Upper lobe of left lung (tissue), 4 donors: ENCODE data around the gene ADAMTS8.

Experiments used
- POLR2A ChIP-seq, 4 donors: fragments of 450-650 bp; IDR thresholded peaks; one replicate each; pipeline ENCODE4 v1.5.1; 2016 to 2017; ENCODE audit warnings: antibody characterized with exemption in 4 of 4, mild to moderate bottlenecking in 2 of 4
- POLR2AphosphoS5 ChIP-seq, 2 donors: sonication (generic); formaldehyde crosslinking; IDR thresholded peaks; one replicate each; pipeline ENCODE4 v1.5.1; 2017; ENCODE audit warnings: antibody characterized with exemption in 2 of 2
- TF ChIP-seq, protein P1 (sequence below), 6 experiments: fragments of 450-650 bp in 4 of 6; fragments of 200-600 bp in 2 of 6; sonication (generic) in 2 of 6; IDR thresholded peaks; one replicate each; pipeline ENCODE4 v1.5.1; 2016 to 2019; ENCODE audit warnings: antibody characterized with exemption in 6 of 6

DNA sequence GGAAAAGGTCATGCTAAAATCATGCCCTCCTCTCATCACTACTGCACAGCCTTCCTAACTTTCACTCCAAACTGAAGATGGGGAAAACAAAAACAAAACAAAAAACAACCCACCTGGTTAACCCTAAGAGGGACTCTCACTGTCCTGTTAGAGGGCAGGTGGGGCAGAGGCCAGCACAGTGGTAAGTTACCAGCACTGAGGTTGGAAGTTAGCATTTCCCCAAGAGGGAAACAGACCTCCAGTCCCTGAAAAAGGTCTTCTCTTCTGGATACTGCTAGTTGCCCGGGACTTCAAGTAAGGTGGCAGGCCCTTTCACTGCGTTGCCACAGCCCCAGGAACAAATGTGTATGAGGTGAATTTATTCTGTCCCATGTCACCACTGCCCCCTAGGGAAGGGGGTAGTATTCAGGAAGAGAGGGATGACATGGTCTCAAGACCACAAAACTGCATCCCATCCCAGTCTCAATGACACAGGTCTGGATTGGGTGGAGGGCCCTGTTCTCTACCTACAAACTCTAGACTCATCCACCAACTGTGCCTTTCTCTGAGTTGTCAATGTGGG lies 792 bp upstream of the ADAMTS8 start:
- TF ChIP-seq, protein P1, sequence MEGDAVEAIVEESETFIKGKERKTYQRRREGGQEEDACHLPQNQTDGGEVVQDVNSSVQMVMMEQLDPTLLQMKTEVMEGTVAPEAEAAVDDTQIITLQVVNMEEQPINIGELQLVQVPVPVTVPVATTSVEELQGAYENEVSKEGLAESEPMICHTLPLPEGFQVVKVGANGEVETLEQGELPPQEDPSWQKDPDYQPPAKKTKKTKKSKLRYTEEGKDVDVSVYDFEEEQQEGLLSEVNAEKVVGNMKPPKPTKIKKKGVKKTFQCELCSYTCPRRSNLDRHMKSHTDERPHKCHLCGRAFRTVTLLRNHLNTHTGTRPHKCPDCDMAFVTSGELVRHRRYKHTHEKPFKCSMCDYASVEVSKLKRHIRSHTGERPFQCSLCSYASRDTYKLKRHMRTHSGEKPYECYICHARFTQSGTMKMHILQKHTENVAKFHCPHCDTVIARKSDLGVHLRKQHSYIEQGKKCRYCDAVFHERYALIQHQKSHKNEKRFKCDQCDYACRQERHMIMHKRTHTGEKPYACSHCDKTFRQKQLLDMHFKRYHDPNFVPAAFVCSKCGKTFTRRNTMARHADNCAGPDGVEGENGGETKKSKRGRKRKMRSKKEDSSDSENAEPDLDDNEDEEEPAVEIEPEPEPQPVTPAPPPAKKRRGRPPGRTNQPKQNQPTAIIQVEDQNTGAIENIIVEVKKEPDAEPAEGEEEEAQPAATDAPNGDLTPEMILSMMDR (IDR thresholded peaks at IDR 0.05), result no peak
- TF ChIP-seq POLR2A (IDR thresholded peaks at IDR 0.05) (no peak), POLR2AphosphoS5 (IDR thresholded peaks at IDR 0.05) (no peak)
